ENCODE measurements around the gene OTOS. TPM values are rescaled to one million over a fixed set of nuclear protein-coding genes. Genes with fewer than 3 reads are reported as not detected.

The OTOS gene
- total and polyA plus RNA-seq, 2 of the 4 experiments (the other 2 are of a cell fraction): 0.34 TPM; not detected in 1

DNA sequence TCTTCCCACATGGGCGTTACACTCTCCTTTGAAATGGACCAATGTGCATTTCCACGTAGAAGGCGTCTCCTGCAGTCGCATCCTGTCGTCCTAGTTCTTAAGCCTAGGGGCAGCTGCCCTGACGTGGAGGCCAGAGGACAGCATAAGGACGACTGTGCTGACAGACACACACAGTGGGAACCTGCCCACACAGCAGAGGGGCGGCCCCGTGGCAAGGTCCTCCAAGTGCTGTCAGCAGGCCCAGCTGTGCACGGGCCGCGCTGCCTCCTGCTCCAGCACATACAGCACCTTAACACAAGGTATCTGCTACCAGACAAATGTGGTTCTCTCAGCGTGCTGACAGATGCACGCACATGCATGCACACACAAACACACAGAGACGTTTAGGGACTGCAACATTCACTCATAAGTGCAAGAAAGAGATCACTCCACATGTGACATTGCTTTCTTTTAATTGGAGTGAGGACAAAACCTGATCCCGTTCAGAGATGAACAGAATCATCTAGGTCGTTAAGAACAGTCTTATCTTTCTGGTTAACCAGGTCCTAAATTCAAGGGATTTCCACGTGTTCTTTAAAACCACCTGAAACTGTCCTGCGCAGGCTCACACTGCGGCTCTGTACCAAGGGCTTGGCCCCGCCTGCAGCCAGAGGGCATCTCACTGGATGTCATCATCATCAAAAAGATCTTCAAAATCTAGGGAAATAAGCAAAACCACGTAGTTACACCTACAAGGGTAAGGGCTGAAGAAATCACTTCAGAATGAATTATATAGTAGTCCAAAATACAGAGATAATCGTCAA is 9.9 kb downstream of the OTOS start:
- Histone ChIP-seq H3K36me3 (ENCODE audit: control insufficient read depth, insufficient read depth, low read length) (peaks cover 52% of the 10 kb centered on the region), H2BK5ac (ENCODE audit: low read depth, low read length, poor library complexity, severe bottlenecking) (no peak overlapping the region), H4K5ac (ENCODE audit: low read depth, low read length) (no peak overlapping the region), H4K8ac (ENCODE audit: low read depth in 2 of 2, low read length in 2 of 2) (no peak overlapping the region), H3K4ac (ENCODE audit: low read depth, low read length) (no peak overlapping the region), H4K20me1 (ENCODE audit: insufficient read depth, low read length) (peaks cover 14% of the 10 kb centered on the region; the same call in 1 of the 2 replicates), H3K9me3 (ENCODE audit: control insufficient read depth, insufficient read depth, low read length) (no peaks in the 10 kb centered on the region), H3K4me3 (ENCODE audit: insufficient read depth, low read depth, low read length) (no peak overlapping the region), H3K27me3 (ENCODE audit: control insufficient read depth, insufficient read depth, low read length) (no peaks in the 10 kb centered on the region), H3K4me2 (ENCODE audit: low read depth, low read length) (no peak overlapping the region), H3K4me1 (ENCODE audit: control insufficient read depth, insufficient read depth, low read length) (peaks cover 9% of the 10 kb centered on the region), H3K18ac (ENCODE audit: low read depth, low read length) (no peak overlapping the region), H3K9me1 (ENCODE audit: insufficient read depth, low read length) (no peaks in the 10 kb centered on the region), H2BK20ac (ENCODE audit: low read depth, low read length) (no peak overlapping the region), H3K56ac (ENCODE audit: extremely low read depth, insufficient read depth, low read length) (no peak overlapping the region), H3K23ac (ENCODE audit: low read depth, low read length) (no peak overlapping the region), H3K9ac (ENCODE audit: low read depth, low read length) (no peak overlapping the region), H2AFZ (replicated peaks; ENCODE audit: low read length, poor library complexity) (no peak overlapping the region), H3K14ac (replicated peaks; ENCODE audit: low read depth, low read length) (no peak overlapping the region), H3K27ac (ENCODE audit: insufficient read depth, low read length) (no peak overlapping the region), H4K91ac (ENCODE audit: insufficient read depth, low read depth, low read length) (no peak overlapping the region), H3K79me1 (ENCODE audit: low read depth in 1 of 2, low read length in 2 of 2) (peaks cover 0 to 26% of the 10 kb centered on the region in 2 experiments), H2BK120ac (ENCODE audit: low read depth, low read length) (no peak overlapping the region), H2BK15ac (ENCODE audit: low read depth, low read length) (no peak overlapping the region), H2AK9ac (replicated peaks; ENCODE audit: low read depth, low read length, poor library complexity) (no peak overlapping the region), H2AK5ac (ENCODE audit: low read depth, low read length) (no peak overlapping the region)
- WGBS, 2 experiments (ENCODE audit: extremely low coverage in 2 of 2, insufficient read length in 1 of 2): 94% methylated on average over 8 of the region's 23 CpGs; no CpG with 5 or more reads in 1 of the 2 experiments
- TF ChIP-seq CHD1 (IDR thresholded peaks at IDR 0.05; ENCODE audit: low read depth, low read length): no peak
- TF ChIP-seq RFX5 (IDR thresholded peaks at IDR 0.05; ENCODE audit: low read depth, low read length): no peak
- TF ChIP-seq FOS (IDR thresholded peaks at IDR 0.05; ENCODE audit: low read depth, low read length): no peak
- TF ChIP-seq, protein P1, sequence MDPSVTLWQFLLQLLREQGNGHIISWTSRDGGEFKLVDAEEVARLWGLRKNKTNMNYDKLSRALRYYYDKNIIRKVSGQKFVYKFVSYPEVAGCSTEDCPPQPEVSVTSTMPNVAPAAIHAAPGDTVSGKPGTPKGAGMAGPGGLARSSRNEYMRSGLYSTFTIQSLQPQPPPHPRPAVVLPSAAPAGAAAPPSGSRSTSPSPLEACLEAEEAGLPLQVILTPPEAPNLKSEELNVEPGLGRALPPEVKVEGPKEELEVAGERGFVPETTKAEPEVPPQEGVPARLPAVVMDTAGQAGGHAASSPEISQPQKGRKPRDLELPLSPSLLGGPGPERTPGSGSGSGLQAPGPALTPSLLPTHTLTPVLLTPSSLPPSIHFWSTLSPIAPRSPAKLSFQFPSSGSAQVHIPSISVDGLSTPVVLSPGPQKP (IDR thresholded peaks at IDR 0.05; ENCODE audit: borderline replicate concordance, low read depth, low read length): no peak
- TF ChIP-seq POLR2A (IDR thresholded peaks at IDR 0.05; ENCODE audit: low read depth, low read length): no peak
- TF ChIP-seq RAD21 (IDR thresholded peaks at IDR 0.05; ENCODE audit: low read length): no peak
- no peak for TF ChIP-seq BHLHE40 (IDR thresholded peaks at IDR 0.05; ENCODE audit: low read depth, low read length)
- TF ChIP-seq NFE2L2 (IDR thresholded peaks at IDR 0.05; ENCODE audit: low read depth, low read length): no peak
- TF ChIP-seq, protein P2, sequence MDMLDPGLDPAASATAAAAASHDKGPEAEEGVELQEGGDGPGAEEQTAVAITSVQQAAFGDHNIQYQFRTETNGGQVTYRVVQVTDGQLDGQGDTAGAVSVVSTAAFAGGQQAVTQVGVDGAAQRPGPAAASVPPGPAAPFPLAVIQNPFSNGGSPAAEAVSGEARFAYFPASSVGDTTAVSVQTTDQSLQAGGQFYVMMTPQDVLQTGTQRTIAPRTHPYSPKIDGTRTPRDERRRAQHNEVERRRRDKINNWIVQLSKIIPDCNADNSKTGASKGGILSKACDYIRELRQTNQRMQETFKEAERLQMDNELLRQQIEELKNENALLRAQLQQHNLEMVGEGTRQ (IDR thresholded peaks at IDR 0.05; ENCODE audit: low read depth, low read length): no peak
- no peak for TF ChIP-seq SMC3 (IDR thresholded peaks at IDR 0.05; ENCODE audit: low read depth, low read length)
- no peak for TF ChIP-seq MAFK (IDR thresholded peaks at IDR 0.05; ENCODE audit: low read depth, low read length)
- DNase-seq (no peak), ATAC-seq (ENCODE audit: low read depth) (no peak)
- ChIA-PET CTCF (no interaction called here), POLR2A (ENCODE audit: unreplicated experiment) (no interaction called here)
- in situ Hi-C loops (cut with MboI; ENCODE audit: low sequenced_read_pairs): loop anchor here (25.0 kb wide), 1 partner anchor 1093 kb away; no protein-coding TSS in a partner anchor
- BruUV-seq (replicated peaks): no TSS peak
- dilution Hi-C loops (cut with HindIII; ENCODE audit: low sequenced_read_pairs, unreplicated experiment): no loop called here
- intact Hi-C loops (cut with micrococcal nuclease): no loop called here

Data from IMR-90 (cell line).